Ishikawa (cell line): ENCODE results near the gene FAM117B.

ENCODE experiments used
- CEBPB ChIP-seq: IDR thresholded peaks from 2 replicates; pipeline ENCODE4 v1.6.1; 2012
- CREB1 ChIP-seq: IDR thresholded peaks from 2 replicates; pipeline ENCODE4 v1.6.1; 2012; ENCODE audit warnings: low read depth
- EGR1 ChIP-seq: IDR thresholded peaks from 2 replicates; pipeline ENCODE4 v1.6.1; 2012
- EP300 ChIP-seq: IDR thresholded peaks from 2 replicates; pipeline ENCODE4 v1.6.1; 2012; ENCODE audit warnings: borderline replicate concordance
- FOXM1 ChIP-seq: IDR thresholded peaks from 2 replicates; pipeline ENCODE4 v1.6.1; 2012; ENCODE audit warnings: low read depth, borderline replicate concordance
- MAX ChIP-seq: IDR thresholded peaks from 2 replicates; pipeline ENCODE4 v1.6.1; 2012
- NFIC ChIP-seq: IDR thresholded peaks from 2 replicates; pipeline ENCODE4 v1.6.1; 2012
- RAD21 ChIP-seq: IDR thresholded peaks from 2 replicates; pipeline ENCODE4 v1.6.1; 2012; ENCODE audit warnings: low read depth
- REST ChIP-seq: IDR thresholded peaks from 2 replicates; pipeline ENCODE4 v1.6.1; 2012; ENCODE audit warnings: low read depth, mild to moderate bottlenecking
- TAF1 ChIP-seq: IDR thresholded peaks from 2 replicates; pipeline ENCODE4 v1.6.1; 2012; ENCODE audit warnings: low read depth, mild to moderate bottlenecking
- TCF12 ChIP-seq: IDR thresholded peaks from 2 replicates; pipeline ENCODE4 v1.6.1; 2012; ENCODE audit warnings: low read depth
- TEAD4 ChIP-seq: IDR thresholded peaks from 2 replicates; pipeline ENCODE4 v1.6.1; 2012
- USF1 ChIP-seq: IDR thresholded peaks from 2 replicates; pipeline ENCODE4 v1.6.1; 2012
- YY1 ChIP-seq: IDR thresholded peaks from 2 replicates; pipeline ENCODE4 v1.6.1; 2012; ENCODE audit warnings: low read depth
- ZBTB7A ChIP-seq: IDR thresholded peaks from 2 replicates; pipeline ENCODE4 v1.6.1; 2012; ENCODE audit warnings: low read depth

The FAM117B gene

GRCh38 chr2:202723746-202724145 is 89.0 kb downstream of the FAM117B start:
- TF ChIP-seq CREB1 (no peak), TCF12 (no peak), ZBTB7A (no peak), TAF1 (no peak), USF1 (no peak), EGR1 (no peak), RAD21 (no peak), MAX (no peak)

GRCh38 chr2:202726070-202726469 is 91.3 kb downstream of the FAM117B start:
- TF ChIP-seq EGR1, result no peak
- TF ChIP-seq RAD21, result no peak
- no peak for TF ChIP-seq FOXM1
- no peak for TF ChIP-seq CREB1
- no peak for TF ChIP-seq MAX
- TF ChIP-seq TEAD4, result no peak

GRCh38 chr2:202736826-202737225 is 102.1 kb downstream of the FAM117B start:
- no peak for TF ChIP-seq TAF1

- no peak for TF ChIP-seq RAD21
- no peak for TF ChIP-seq TCF12
- TF ChIP-seq ZBTB7A, result no peak
Observed at GRCh38 chr2:202743613-202744012, 108.8 kb downstream of the FAM117B start.

- no peak for TF ChIP-seq RAD21
- no peak for TF ChIP-seq TEAD4
- no peak for TF ChIP-seq FOXM1
- no peak for TF ChIP-seq YY1
- TF ChIP-seq NFIC, result no peak
- TF ChIP-seq EP300, result no peak
- no peak for TF ChIP-seq TAF1
- no peak for TF ChIP-seq CEBPB
- no peak for TF ChIP-seq ZBTB7A
Observed at GRCh38 chr2:202749477-202749876, 114.7 kb downstream of the FAM117B start.

- TF ChIP-seq EGR1 (no peak), RAD21 (no peak), CREB1 (no peak), NFIC (no peak), TCF12 (no peak), MAX (no peak), TAF1 (no peak), USF1 (no peak)
Observed at GRCh38 chr2:202750763-202751427, 116.1 kb downstream of the FAM117B start.

- no peak for TF ChIP-seq ZBTB7A
Observed at GRCh38 chr2:202752071-202752470, 117.3 kb downstream of the FAM117B start.

- TF ChIP-seq TCF12, result no peak
- 0 out of 2 replicates have a peak, but pooled peaks have one; percentile 21 for TF ChIP-seq USF1
- no peak for TF ChIP-seq MAX
- TF ChIP-seq EGR1, result no peak
Observed at GRCh38 chr2:202754936-202755335, 120.2 kb downstream of the FAM117B start.

GRCh38 chr2:202756598-202756997 is 121.8 kb downstream of the FAM117B start:
- no peak for TF ChIP-seq FOXM1
- TF ChIP-seq RAD21, result no peak
- no peak for TF ChIP-seq MAX
- TF ChIP-seq REST, result no peak
- no peak for TF ChIP-seq EP300
- no peak for TF ChIP-seq CREB1
- no peak for TF ChIP-seq TCF12
- TF ChIP-seq TEAD4, result no peak
- no peak for TF ChIP-seq YY1
- no peak for TF ChIP-seq NFIC
- no peak for TF ChIP-seq USF1
